AG04449 (cell line): ENCODE results near the gene USP9X.
A peak's percentile ranks its signal among the peaks of the same experiment; 100 is the strongest.

Source experiments
- CTCF ChIA-PET: fragments of 350-600 bp; formaldehyde crosslinking; extraction: SDS; loops from one replicate; lab custom pipeline; 2021; ENCODE audit warnings: antibody characterized with exemption; lab: Yijun Ruan, JAX
- POLR2A ChIA-PET: fragments of 400-600, 350-600 bp; formaldehyde crosslinking; extraction: SDS; loops from one replicate; lab custom pipeline; 2020; ENCODE audit warnings: antibody characterized with exemption, inconsistent platforms; lab: Yijun Ruan, JAX
- DNase-seq: peaks from one replicate; pipeline ENCODE4 v3.0.0-alpha.2; 2010; ENCODE audit warnings: low read depth, low spot score
- H3K4me3 ChIP-seq: 2 replicates; pipeline ENCODE4 v1.5.1; 2011; ENCODE audit warnings: low read depth, mild to moderate bottlenecking, control low read depth, low read length
- CTCF ChIP-seq: IDR thresholded peaks from one replicate; pipeline ENCODE4 v1.5.1; 2011; ENCODE audit warnings: mild to moderate bottlenecking, moderate library complexity, low read length, control low read depth, inconsistent platforms; ENCODE audit not compliant: insufficient read depth; ENCODE audit errors: missing control alignments

Gene USP9X

GRCh38 chrX:41122664-41123257, 37.5 kb downstream of the USP9X start:
- CTCF ChIA-PET = no interaction called here
- no peak overlapping the region for H3K4me3 ChIP-seq
- POLR2A ChIA-PET = no interaction called here
- no peak for DNase-seq
- TF ChIP-seq CTCF = no peak

GRCh38 chrX:41127477-41128192, 42.4 kb downstream of the USP9X start:
- TF ChIP-seq CTCF = no peak
- no peak overlapping the region for H3K4me3 ChIP-seq
- ChIA-PET CTCF (interaction anchor here (3.8 kb wide), 1 partner anchor 12 kb away, joined by 14 read pairs; no protein-coding TSS in a partner anchor), POLR2A (no interaction called here)
- no peak for DNase-seq

- no peak overlapping the region for H3K4me3 ChIP-seq
- POLR2A ChIA-PET = no interaction called here
- CTCF ChIA-PET = interaction anchor here (0.9 to 1.1 kb wide), 2 partner anchors 14 to 251 kb away, joined by 5 read pairs; no protein-coding TSS in a partner anchor
These were observed 43.7 kb downstream of the USP9X start for GRCh38 chrX:41128955-41129354.

GRCh38 chrX:41131766-41132165, 46.5 kb downstream of the USP9X start:
- no peak for DNase-seq
- CTCF ChIA-PET = interaction anchor here (1.0 to 1.5 kb wide), 2 partner anchors 17 kb away, joined by 3 to 8 read pairs; no protein-coding TSS in a partner anchor
- no peak overlapping the region for H3K4me3 ChIP-seq
- POLR2A ChIA-PET = no interaction called here
- no peak for TF ChIP-seq CTCF

More at GRCh38 chrX:41128955-41129354, 43.7 kb downstream of the USP9X start:
- DNase-seq = no peak
- TF ChIP-seq CTCF = no peak

GRCh38 chrX:41133551-41133950, 48.3 kb downstream of the USP9X start:
- POLR2A ChIA-PET = no interaction called here
- no peak for DNase-seq
- no peak for TF ChIP-seq CTCF
- H3K4me3 ChIP-seq = no peak overlapping the region
- CTCF ChIA-PET = no interaction called here

GRCh38 chrX:41137589-41137988, 52.3 kb downstream of the USP9X start:
- no peak for DNase-seq
- peak; percentile 9 for TF ChIP-seq CTCF
- H3K4me3 ChIP-seq = no peak overlapping the region
- POLR2A ChIA-PET = no interaction called here
- CTCF ChIA-PET = interaction anchor here (0.7 to 2.3 kb wide), 6 partner anchors 13 to 351 kb away, joined by 3 to 12 read pairs (median 4); no protein-coding TSS in a partner anchor
